H1 (cell line): ENCODE measurements around the gene UTRN. TPM values are rescaled to one million over a fixed set of nuclear protein-coding genes. Genes with fewer than 3 reads are reported as not detected.

Experiments
- CTCF ChIA-PET: fragments of 300-600 bp; sonication (Branson Sonifier 250); formaldehyde crosslinking; loops from one replicate; lab custom pipeline; 2021; ENCODE audit not compliant: partially characterized antibody; lab: Charles Lee
- POLR2A ChIA-PET: fragments of 300-600 bp; sonication (Branson Sonifier 250); formaldehyde crosslinking; loops from one replicate; lab custom pipeline; 2021; ENCODE audit warnings: inconsistent platforms; ENCODE audit not compliant: partially characterized antibody; lab: Charles Lee
- DNase-seq, 2 experiments: peaks; one replicate each; pipeline versions ENCODE4 v3.0.0 to v3.0.0-alpha.2; 2010 to 2022; ENCODE audit warnings: low spot score in 2 of 2, low read depth in 1 of 2, mixed read lengths in 1 of 2
- FAIRE-seq: peaks from 2 replicates; lab custom pipeline; 2011; peaks lifted over from hg19 to GRCh38; lab: Jason Lieb, UNC
- H2AFZ ChIP-seq: 2 replicates; pipeline ENCODE4 v1.8.1; 2012; ENCODE audit warnings: low read length, inconsistent platforms
- H2AK5ac ChIP-seq: 2 replicates; pipeline ENCODE4 v1.6.1; 2013; ENCODE audit warnings: low read depth, low read length
- H2BK120ac ChIP-seq: replicated peaks from 2 replicates; pipeline ENCODE3; 2013; ENCODE audit warnings: low read depth, low read length, inconsistent platforms
- H2BK12ac ChIP-seq: 2 replicates; pipeline ENCODE4 v1.6.1; 2013; ENCODE audit warnings: low read depth, low read length
- H2BK15ac ChIP-seq: 2 replicates; pipeline ENCODE4 v1.6.1; 2013; ENCODE audit warnings: low read length
- H2BK20ac ChIP-seq: 2 replicates; pipeline ENCODE4 v1.6.1; 2013; ENCODE audit warnings: low read length
- H2BK5ac ChIP-seq: 2 replicates; pipeline ENCODE4 v1.6.1; 2013; ENCODE audit warnings: low read depth, low read length
- H3K14ac ChIP-seq: 2 replicates; pipeline ENCODE4 v1.6.1; 2013; ENCODE audit warnings: inconsistent platforms; ENCODE audit not compliant: insufficient read length
- H3K18ac ChIP-seq: 2 replicates; pipeline ENCODE4 v1.6.1; 2013; ENCODE audit warnings: low read length; ENCODE audit errors: extremely low read depth
- H3K23ac ChIP-seq: 2 replicates; pipeline ENCODE4 v1.6.1; 2013; ENCODE audit warnings: inconsistent platforms; ENCODE audit not compliant: insufficient read length
- H3K23me2 ChIP-seq: 2 replicates; pipeline ENCODE4 v1.6.1; 2013; ENCODE audit warnings: low read depth, low read length
- H3K27ac ChIP-seq: 2 replicates; pipeline ENCODE4 v1.6.1; 2011; ENCODE audit warnings: low read depth, low read length, inconsistent platforms
- H3K27me3 ChIP-seq, 4 experiments: replicated peaks in 1 of 4; 1 replicate in 1 of 4; 2 replicates in 3 of 4; pipeline versions ENCODE4 v1.6.1 to v1.8.1; 2011 to 2013; ENCODE audit warnings: low read length in 3 of 4, mild to moderate bottlenecking in 3 of 4, inconsistent platforms in 2 of 4, mixed read lengths in 2 of 4, moderate library complexity in 1 of 4; ENCODE audit not compliant: control insufficient read depth in 3 of 4, insufficient read depth in 3 of 4; ENCODE audit errors: extremely low read depth in 1 of 4
- H3K36me3 ChIP-seq, 4 experiments: 2 replicates each; pipeline versions ENCODE4 v1.6.1 to v1.8.1; 2011 to 2013; ENCODE audit warnings: mild to moderate bottlenecking in 4 of 4, low read length in 3 of 4, moderate library complexity in 2 of 4, control low read depth in 1 of 4, inconsistent platforms in 1 of 4; ENCODE audit not compliant: insufficient read depth in 4 of 4, control insufficient read depth in 2 of 4
- H3K4ac ChIP-seq: replicated peaks from 2 replicates; pipeline ENCODE3; 2013; ENCODE audit warnings: low read length, low read depth, mixed read lengths, inconsistent platforms; ENCODE audit not compliant: insufficient read length
- H3K4me1 ChIP-seq, 4 experiments: replicated peaks in 1 of 4; 1 replicate in 1 of 4; 2 replicates in 3 of 4; pipeline versions ENCODE4 v1.6.1 to v1.8.1; 2011 to 2013; ENCODE audit warnings: low read length in 3 of 4, inconsistent platforms in 2 of 4, mixed read lengths in 1 of 4; ENCODE audit not compliant: insufficient read depth in 4 of 4, control insufficient read depth in 3 of 4
- H3K4me2 ChIP-seq, 2 experiments: 2 replicates each; pipeline versions ENCODE4 v1.6.1 to v1.8.1; 2011 to 2013; ENCODE audit warnings: low read depth in 2 of 2, low read length in 2 of 2, control low read depth in 1 of 2, inconsistent platforms in 1 of 2, mild to moderate bottlenecking in 1 of 2; ENCODE audit not compliant: insufficient read depth in 1 of 2
- H3K4me3 ChIP-seq, 4 experiments: fragments of 200-600, 300-600 bp in 1 of 4; sonication (generic), shearing (Covaris generic), sonication (Bioruptor Twin) in 1 of 4; 2 replicates each; pipeline versions ENCODE4 v1.5.1 to v1.8.1; 2011 to 2016; ENCODE audit warnings: low read length in 4 of 4, low read depth in 3 of 4, control low read depth in 2 of 4, inconsistent platforms in 2 of 4, mild to moderate bottlenecking in 2 of 4, mixed read lengths in 1 of 4, moderate library complexity in 1 of 4; ENCODE audit not compliant: insufficient read depth in 2 of 4; ENCODE audit errors: extremely low read depth in 1 of 4
- H3K56ac ChIP-seq: replicated peaks from 2 replicates; pipeline ENCODE3; 2013; ENCODE audit warnings: low read depth, mild to moderate bottlenecking, mixed read lengths, low read length, inconsistent platforms; ENCODE audit not compliant: insufficient read length
- H3K79me1 ChIP-seq: 2 replicates; pipeline ENCODE4 v1.6.1; 2013; ENCODE audit warnings: low read depth, low read length, control low read depth
- H3K79me2 ChIP-seq, 2 experiments: 2 replicates each; pipeline versions ENCODE4 v1.6.1 to v1.8.1; 2012 to 2013; ENCODE audit warnings: low read length in 2 of 2, mild to moderate bottlenecking in 2 of 2, inconsistent platforms in 1 of 2; ENCODE audit not compliant: insufficient read depth in 2 of 2, control insufficient read depth in 1 of 2
- H3K9ac ChIP-seq, 4 experiments: replicated peaks in 1 of 4; 1 replicate in 1 of 4; 2 replicates in 3 of 4; pipeline versions ENCODE4 v1.6.1 to v1.8.1; 2011 to 2013; ENCODE audit warnings: low read depth in 3 of 4, low read length in 3 of 4, control low read depth in 2 of 4, mild to moderate bottlenecking in 2 of 4, moderate library complexity in 2 of 4, inconsistent platforms in 1 of 4; ENCODE audit errors: extremely low read depth in 1 of 4
- H3K9me3 ChIP-seq, 2 experiments: 2 replicates each; pipeline versions ENCODE4 v1.6.1 to v1.8.1; 2012 to 2013; ENCODE audit warnings: mild to moderate bottlenecking in 2 of 2, moderate library complexity in 2 of 2, control low read depth in 1 of 2, inconsistent platforms in 1 of 2, low read depth in 1 of 2, low read length in 1 of 2, mixed read lengths in 1 of 2; ENCODE audit not compliant: insufficient read depth in 2 of 2
- H4K20me1 ChIP-seq, 2 experiments: replicated peaks in 1 of 2; 2 replicates each; pipeline versions ENCODE3 to v1.8.1; 2011 to 2013; ENCODE audit warnings: inconsistent platforms in 2 of 2, low read length in 2 of 2, mild to moderate bottlenecking in 1 of 2; ENCODE audit not compliant: insufficient read depth in 2 of 2, control insufficient read depth in 1 of 2
- H4K5ac ChIP-seq: 2 replicates; pipeline ENCODE4 v1.6.1; 2013; ENCODE audit warnings: low read length, low read depth, mixed read lengths, inconsistent platforms; ENCODE audit not compliant: insufficient read length
- H4K8ac ChIP-seq: 2 replicates; pipeline ENCODE4 v1.8.0; 2013; ENCODE audit warnings: mild to moderate bottlenecking, moderate library complexity, low read length, inconsistent platforms; ENCODE audit not compliant: insufficient read depth; ENCODE audit errors: extremely low read depth
- H4K91ac ChIP-seq: replicated peaks from 2 replicates; pipeline ENCODE3; 2013; ENCODE audit warnings: low read length, mixed read lengths, inconsistent platforms; ENCODE audit not compliant: insufficient read length
- EZH2 ChIP-seq: fragments of 200-600 bp; sonication (generic); IDR thresholded peaks from 2 replicates; pipeline ENCODE4 v1.7.1; 2012; ENCODE audit warnings: low read depth, mild to moderate bottlenecking, moderate library complexity, low read length, inconsistent platforms; ENCODE audit not compliant: severe bottlenecking
- HDAC2 ChIP-seq, 2 experiments: fragments of 300-600 bp in 1 of 2; sonication (generic) in 1 of 2; IDR thresholded peaks; 2 replicates each; pipeline ENCODE4 v1.6.1; 2011 to 2012; ENCODE audit warnings: low read depth in 2 of 2, low read length in 2 of 2, mild to moderate bottlenecking in 2 of 2, moderate library complexity in 2 of 2, borderline replicate concordance in 1 of 2, inconsistent platforms in 1 of 2
- JUN ChIP-seq: IDR thresholded peaks from 2 replicates; pipeline ENCODE4 v1.6.1; 2011; ENCODE audit warnings: low read depth, mild to moderate bottlenecking, improper control_type of control experiment, low read length
- KDM5A ChIP-seq: fragments of 200-600 bp; IDR thresholded peaks from 2 replicates; pipeline ENCODE4 v1.7.1; 2012; ENCODE audit warnings: mild to moderate bottlenecking, low read length, inconsistent platforms, mixed read lengths
- TCF12 ChIP-seq: IDR thresholded peaks from 2 replicates; pipeline ENCODE4 v1.6.1; 2011; ENCODE audit warnings: low read depth, mild to moderate bottlenecking, low read length
- TEAD4 ChIP-seq: IDR thresholded peaks from 2 replicates; pipeline ENCODE4 v1.6.1; 2012; ENCODE audit warnings: low read depth, low read length, inconsistent platforms, mixed read lengths
- USF2 ChIP-seq: IDR thresholded peaks from 2 replicates; pipeline ENCODE4 v1.6.1; 2011; ENCODE audit warnings: low read length, improper control_type of control experiment
- WGBS, 2 experiments: shearing (Covaris generic) in 1 of 2; methylation state at CpG; one replicate each; pipeline versions ENCODE4 v1.1.6 to v1.1.7; 2013 to 2015; ENCODE audit warnings: low lambda C conversion rate in 2 of 2, mixed read lengths in 2 of 2, inconsistent platforms in 1 of 2, low coverage in 1 of 2, missing lambda C conversion rate in 1 of 2; ENCODE audit not compliant: insufficient replicate concordance in 2 of 2, insufficient coverage in 1 of 2, insufficient read length in 1 of 2; ENCODE audit errors: extremely low coverage in 1 of 2, missing lambda C conversion rate in 1 of 2; 5-methylcytosine and 5-hydroxymethylcytosine counted together
- polyA plus RNA-seq, 7 experiments: library from polyadenylated mRNA; depleted of rRNA in 3 of 7; stranded (reverse) in 5 of 7; unstranded in 2 of 7; fragments of >200 nt in 5 of 7; fragments of 200-250 nt in 2 of 7; gene quantifications; 1 replicate in 5 of 7; 2 replicates in 1 of 7; 4 replicates in 1 of 7; pipeline versions ENCODE4 v1.2.1 to v1.2.3, GENCODE V29; 2011 to 2013; ENCODE audit warnings: missing spikeins in 2 of 7, mixed read lengths in 2 of 7
- total RNA-seq: library from RNA; stranded (reverse); fragmentation: NEBNext Ultra II Directional; extraction: Animal tissue kit (Norgen Biotek cat#: 25700); gene quantifications from 2 replicates; pipeline ENCODE4 v1.2.1, GENCODE V29; 2021

Gene UTRN
- total and polyA plus RNA-seq, 2 of the 8 experiments (the other 6 are each of a cell fraction or from before 2014, with no cell fraction given), result 25.0 to 112 TPM

- Histone ChIP-seq H3K36me3 (no peaks in the 10 kb centered on the region), H3K27me3 (no peaks in the 10 kb centered on the region; a peak in 1 of 7 replicates), H3K23ac (no peak overlapping the region), H3K4me2 (no peak overlapping the region), H3K18ac (no peak overlapping the region), H3K4ac (no peak overlapping the region), H4K5ac (no peak overlapping the region), H2AK5ac (no peak overlapping the region), H3K9me3 (no peaks in the 10 kb centered on the region), H4K20me1 (no peaks in the 10 kb centered on the region), H4K91ac (no peak overlapping the region), H3K23me2 (no peaks in the 10 kb centered on the region), H3K9ac (no peak overlapping the region), H3K79me1 (no peaks in the 10 kb centered on the region), H2BK120ac (no peak overlapping the region), H2BK5ac (no peak overlapping the region), H3K14ac (no peak overlapping the region), H3K27ac (no peak overlapping the region), H3K4me1 (no peaks in the 10 kb centered on the region), H2BK15ac (no peak overlapping the region), H2AFZ (no peak overlapping the region), H3K56ac (no peak overlapping the region), H3K79me2 (no peaks in the 10 kb centered on the region), H4K8ac (no peak overlapping the region), H2BK20ac (no peak overlapping the region), H3K4me3 (no peak overlapping the region), H2BK12ac (no peak overlapping the region)
- ChIA-PET CTCF (interaction anchor here (1.3 to 2.0 kb wide), 2 partner anchors 29 to 33 kb away, joined by 3 to 5 read pairs; no protein-coding TSS in a partner anchor), POLR2A (no interaction called here)
- DNase-seq (no peak), FAIRE-seq (no peak)
- 94% methylated on average over 2 of the region's 2 CpGs; no CpG with 5 or more reads in 1 of the 2 experiments for WGBS, 2 experiments
- no peak for TF ChIP-seq HDAC2 (IDR thresholded peaks at IDR 0.05; ENCODE audit: borderline replicate concordance in 1 of 2, low read depth in 2 of 2, low read length in 2 of 2)
- TF ChIP-seq KDM5A, result no peak
- no peak for TF ChIP-seq TCF12
- no peak for TF ChIP-seq USF2
- no peak for TF ChIP-seq EZH2
- no peak for TF ChIP-seq JUN
- TF ChIP-seq TEAD4, result no peak
Observed at GRCh38 chr6:144248003-144248402, 37.1 kb upstream of the UTRN start.
